GM12874 (cell line): Measurements from ENCODE around the gene ITPRID2.

Experiments
- CTCF ChIP-seq: IDR thresholded peaks from 2 replicates; pipeline ENCODE4 v1.5.1; 2011; ENCODE audit warnings: low read depth, mild to moderate bottlenecking, control low read depth, low read length, moderate library complexity; ENCODE audit not compliant: insufficient read depth

Gene ITPRID2

GRCh38 chr2:181861379-181861778 is 30.2 kb upstream of the ITPRID2 start:
- TF ChIP-seq CTCF: no peak

GRCh38 chr2:181862583-181863281 is 28.8 kb upstream of the ITPRID2 start:
- no peak for TF ChIP-seq CTCF

- no peak for TF ChIP-seq CTCF
Observed at GRCh38 chr2:181872178-181872577, 19.4 kb upstream of the ITPRID2 start.

GRCh38 chr2:181876614-181877063 is 14.9 kb upstream of the ITPRID2 start:
- no peak for TF ChIP-seq CTCF

GRCh38 chr2:181877181-181877664 is 14.3 kb upstream of the ITPRID2 start:
- TF ChIP-seq CTCF: no peak

- TF ChIP-seq CTCF: no peak
Observed at GRCh38 chr2:181878448-181878847, 13.1 kb upstream of the ITPRID2 start.

- TF ChIP-seq CTCF: no peak
Observed at GRCh38 chr2:181879295-181879694, 12.2 kb upstream of the ITPRID2 start.
